T-helper 1 cell treated with Interleukin-12 subunit alpha and Interleukin-12 subunit beta and Interleukin-4 antibody, amounts not matched to agents 30 μg/mL and 1 μg/mL, for 36 hours (primary cell): Measurements from ENCODE around the gene MACROD1.

Source experiments
- H3K27ac Mint-ChIP-seq: one replicate; pipeline ENCODE4 v1.8.0; 2021; ENCODE audit warnings: mild to moderate bottlenecking, mixed read lengths
- H3K27me3 Mint-ChIP-seq: one replicate; pipeline ENCODE4 v1.8.0; 2021; ENCODE audit warnings: low read depth, mixed read lengths
- H3K36me3 Mint-ChIP-seq: one replicate; pipeline ENCODE4 v1.8.0; 2021; ENCODE audit warnings: low read depth, mixed read lengths
- H3K4me1 Mint-ChIP-seq: one replicate; pipeline ENCODE4 v1.8.0; 2021; ENCODE audit warnings: low read depth, mixed read lengths
- H3K4me3 Mint-ChIP-seq: one replicate; pipeline ENCODE4 v1.8.0; 2021; ENCODE audit warnings: mild to moderate bottlenecking, moderate library complexity, mixed read lengths
- H3K9me3 Mint-ChIP-seq: one replicate; pipeline ENCODE4 v1.8.0; 2021; ENCODE audit warnings: mixed read lengths

The MACROD1 gene

DNA sequence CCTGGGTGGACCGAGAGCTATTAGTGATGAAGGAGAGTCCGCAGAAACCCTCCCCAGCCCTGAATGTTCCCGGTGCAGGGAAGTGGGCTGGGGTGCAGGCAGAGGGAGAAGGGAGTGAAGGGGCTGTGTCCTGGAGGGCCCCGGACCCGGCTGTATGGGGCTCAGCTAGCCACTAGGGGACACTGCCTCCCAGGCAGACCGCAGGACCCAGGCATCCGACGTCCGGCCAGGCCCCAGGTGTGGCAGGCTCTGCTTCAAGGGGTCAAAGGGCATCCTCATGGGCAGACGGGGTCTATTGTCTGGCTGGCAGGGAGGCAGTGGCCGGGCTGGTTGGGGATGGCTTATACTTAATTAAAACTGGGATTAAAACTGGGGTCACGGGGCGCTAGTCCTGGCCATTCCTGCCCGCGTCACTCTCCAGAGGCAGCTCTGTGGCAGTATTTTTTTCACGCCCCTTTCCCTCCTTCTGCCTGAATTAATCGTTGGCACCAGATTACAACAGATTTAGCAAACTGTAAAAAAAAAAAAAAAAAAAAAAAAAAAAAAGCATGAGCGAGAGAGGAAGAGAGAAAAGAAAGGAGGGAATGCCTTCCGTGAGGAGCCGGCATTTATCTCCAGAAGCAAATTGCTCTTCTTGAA, 125.1 kb downstream of the MACROD1 start:
- Mint-ChIP-seq H3K27me3 (peaks cover 16% of the 10 kb centered on the region), H3K4me1 (no peaks in the 10 kb centered on the region), H3K4me3 (no peak overlapping the region), H3K27ac (no peak overlapping the region), H3K9me3 (no peaks in the 10 kb centered on the region), H3K36me3 (no peaks in the 10 kb centered on the region)

DNA sequence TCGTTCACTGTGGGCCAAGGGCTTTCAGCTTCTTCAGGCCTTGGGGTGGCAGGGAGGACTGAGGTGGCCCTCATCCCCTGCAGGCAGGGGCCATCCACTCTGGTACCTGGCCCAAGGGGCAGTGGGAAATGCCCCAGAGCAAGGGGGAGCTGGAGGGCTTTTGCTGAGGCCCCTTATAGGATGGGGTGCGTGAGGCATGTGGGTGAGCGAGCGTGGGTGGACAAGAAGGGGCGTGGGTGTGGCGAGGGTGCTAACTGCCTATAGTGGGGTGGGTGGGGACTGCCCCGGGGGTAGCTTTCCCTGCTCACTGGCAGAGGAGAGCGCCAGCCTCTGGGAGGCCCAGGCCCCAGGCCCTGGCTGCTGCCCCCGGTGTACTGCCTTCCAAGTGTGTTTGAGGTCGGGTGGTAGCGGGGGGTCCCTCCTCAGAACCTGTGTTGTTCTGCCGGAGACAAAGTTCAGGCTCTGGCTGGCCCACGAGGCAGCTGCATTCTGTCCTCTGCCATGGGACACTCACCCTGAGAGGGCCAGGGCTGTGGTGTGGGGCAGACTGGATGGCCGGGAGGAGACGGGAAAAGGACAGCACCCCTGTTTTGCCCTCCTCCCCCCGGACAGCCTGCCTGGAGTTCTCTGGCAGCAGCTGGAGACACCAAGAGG, 126.8 kb downstream of the MACROD1 start:
- Mint-ChIP-seq H3K9me3 (no peaks in the 10 kb centered on the region), H3K27me3 (peaks cover 28% of the 10 kb centered on the region), H3K4me3 (no peak overlapping the region), H3K4me1 (peaks cover 3% of the 10 kb centered on the region), H3K27ac (no peak overlapping the region), H3K36me3 (no peaks in the 10 kb centered on the region)

DNA sequence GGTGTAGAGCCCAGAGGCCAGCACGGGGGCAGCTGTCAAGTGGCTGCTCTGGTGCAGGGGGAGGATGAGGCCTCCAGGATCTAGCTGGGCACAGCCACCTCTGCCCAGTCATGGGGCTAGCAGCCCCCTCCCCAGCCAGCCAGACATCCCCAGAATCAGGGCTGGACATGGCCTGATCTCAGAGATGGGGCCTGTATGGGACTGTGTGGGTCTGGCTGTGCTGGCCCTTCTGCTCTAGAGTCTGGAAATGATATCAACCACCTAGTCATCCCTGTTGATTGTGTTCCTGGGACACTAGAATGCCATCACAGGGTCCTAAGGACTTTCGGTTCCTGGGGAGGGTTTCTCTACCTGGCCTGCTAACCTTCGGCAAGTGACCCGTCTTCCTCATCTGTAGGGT, 127.4 kb downstream of the MACROD1 start:
- Mint-ChIP-seq H3K36me3 (no peaks in the 10 kb centered on the region), H3K4me1 (peaks cover 3% of the 10 kb centered on the region), H3K9me3 (no peaks in the 10 kb centered on the region), H3K27me3 (peaks cover 32% of the 10 kb centered on the region), H3K4me3 (no peak overlapping the region), H3K27ac (no peak overlapping the region)

GRCh38 chr11:64037027-64037634, 128.8 kb downstream of the MACROD1 start:
- H3K9me3 Mint-ChIP-seq = no peaks in the 10 kb centered on the region
- no peak overlapping the region for H3K27ac Mint-ChIP-seq
- H3K27me3 Mint-ChIP-seq = peaks cover 37% of the 10 kb centered on the region
- H3K36me3 Mint-ChIP-seq = no peaks in the 10 kb centered on the region
- H3K4me1 Mint-ChIP-seq = peaks cover 3% of the 10 kb centered on the region
- no peak overlapping the region for H3K4me3 Mint-ChIP-seq

- Mint-ChIP-seq H3K27me3 (peaks cover 37% of the 10 kb centered on the region), H3K36me3 (no peaks in the 10 kb centered on the region), H3K27ac (no peak overlapping the region), H3K9me3 (no peaks in the 10 kb centered on the region), H3K4me3 (no peak overlapping the region), H3K4me1 (peaks cover 3% of the 10 kb centered on the region)
Measured at GRCh38 chr11:64036087-64037026, 129.6 kb downstream of the MACROD1 start.

- Mint-ChIP-seq H3K27ac (no peak within 1 kb of the TSS), H3K36me3 (no peaks in the 10 kb centered on the region), H3K4me1 (peaks cover 3% of the 10 kb centered on the region), H3K27me3 (peaks cover 38% of the 10 kb centered on the region), H3K9me3 (no peaks in the 10 kb centered on the region), H3K4me3 (no peak within 1 kb of the TSS)
Measured at GRCh38 chr11:64035576-64035975, 130.3 kb downstream of the MACROD1 start, which contains the start of gene FLRT1. Gene FLRT1, plus strand, starts transcription at chr11:64035931. Its CDS starts 80,337 bp downstream, at chr11:64116268.

DNA sequence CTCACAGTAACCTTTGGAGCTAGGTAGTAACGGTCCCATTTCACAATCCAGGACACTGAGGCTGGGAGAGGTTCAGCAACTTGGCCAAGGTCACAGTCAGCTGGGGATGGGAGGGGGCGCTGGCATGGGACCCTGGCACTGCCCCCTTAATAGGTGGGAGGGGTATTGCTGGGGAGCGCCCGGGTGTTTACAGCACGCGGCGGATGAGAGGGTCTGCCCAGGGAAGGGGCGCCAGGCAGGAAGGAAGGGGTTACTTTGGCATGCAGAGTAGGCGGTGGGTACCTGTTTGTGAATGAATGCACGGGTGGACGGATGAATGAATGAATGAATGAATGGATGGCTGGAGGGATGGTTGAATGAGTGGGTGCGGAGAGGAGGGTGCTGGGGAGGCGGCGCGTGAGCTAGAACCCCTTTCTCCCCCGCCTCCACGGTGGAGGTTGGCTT, 130.8 kb downstream of the MACROD1 start:
- Mint-ChIP-seq H3K27ac (no peak overlapping the region), H3K4me1 (peaks cover 3% of the 10 kb centered on the region), H3K4me3 (no peak overlapping the region), H3K9me3 (no peaks in the 10 kb centered on the region), H3K27me3 (peaks cover 42% of the 10 kb centered on the region), H3K36me3 (no peaks in the 10 kb centered on the region)

GRCh38 chr11:64034411-64034811, 131.5 kb downstream of the MACROD1 start:
- peaks cover 42% of the 10 kb centered on the region for H3K27me3 Mint-ChIP-seq

GRCh38 chr11:64032050-64032449, 133.9 kb downstream of the MACROD1 start:
- Mint-ChIP-seq H3K27me3 (peaks cover 31% of the 10 kb centered on the region), H3K36me3 (no peaks in the 10 kb centered on the region), H3K4me1 (peaks cover 3% of the 10 kb centered on the region), H3K4me3 (no peak overlapping the region), H3K9me3 (no peaks in the 10 kb centered on the region), H3K27ac (no peak overlapping the region)

More at GRCh38 chr11:64034411-64034811, 131.5 kb downstream of the MACROD1 start:
- Mint-ChIP-seq H3K4me3 (no peak overlapping the region), H3K36me3 (no peaks in the 10 kb centered on the region), H3K9me3 (no peaks in the 10 kb centered on the region), H3K4me1 (peaks cover 3% of the 10 kb centered on the region), H3K27ac (no peak overlapping the region)

DNA sequence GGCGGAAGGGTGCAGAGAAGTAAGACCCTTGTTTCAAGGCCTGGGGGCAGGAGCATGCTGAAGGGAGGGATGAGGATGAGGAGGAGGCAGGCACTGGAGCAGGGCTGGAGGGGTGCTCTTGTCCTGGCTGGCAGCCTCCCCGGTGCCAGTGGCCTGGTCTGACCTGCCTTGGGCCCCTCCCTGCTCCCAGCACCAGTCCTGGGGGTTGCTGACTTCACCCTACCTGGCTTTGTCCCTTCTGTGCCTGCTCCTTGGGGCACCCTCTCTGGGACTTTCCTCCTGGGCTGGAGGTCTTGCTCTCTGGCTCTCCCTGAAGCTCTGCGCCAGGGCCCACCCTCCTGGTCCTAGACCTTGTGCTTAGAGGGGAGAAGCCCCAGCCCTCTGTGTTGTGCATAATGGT, 134.9 kb downstream of the MACROD1 start:
- Mint-ChIP-seq H3K9me3 (no peaks in the 10 kb centered on the region), H3K4me1 (peaks cover 3% of the 10 kb centered on the region), H3K4me3 (no peak overlapping the region), H3K27me3 (peaks cover 32% of the 10 kb centered on the region), H3K27ac (no peak overlapping the region), H3K36me3 (no peaks in the 10 kb centered on the region)

DNA sequence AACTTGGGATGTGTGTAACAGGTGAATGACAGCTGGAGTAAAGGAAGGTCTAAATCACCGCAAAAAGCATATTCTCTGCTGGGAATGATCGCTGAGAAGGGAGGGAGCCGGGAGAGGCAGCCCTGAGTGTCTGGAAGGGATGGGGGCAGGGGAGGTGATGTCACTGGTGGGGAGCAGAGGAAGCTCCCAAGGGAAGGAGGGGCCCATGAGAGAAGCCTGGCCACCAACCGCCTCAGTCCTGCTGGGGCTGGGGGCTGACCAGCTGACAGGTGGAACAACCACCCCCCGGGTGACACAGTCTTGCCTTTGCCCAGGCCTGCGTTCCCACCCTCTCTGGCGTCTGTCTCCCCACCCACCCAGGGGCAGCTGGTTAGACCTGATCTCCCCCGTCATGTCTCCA, 136.1 kb downstream of the MACROD1 start:
- Mint-ChIP-seq H3K27me3 (peaks cover 26% of the 10 kb centered on the region), H3K9me3 (no peaks in the 10 kb centered on the region), H3K4me1 (no peaks in the 10 kb centered on the region), H3K4me3 (no peak overlapping the region), H3K27ac (no peak overlapping the region), H3K36me3 (no peaks in the 10 kb centered on the region)

DNA sequence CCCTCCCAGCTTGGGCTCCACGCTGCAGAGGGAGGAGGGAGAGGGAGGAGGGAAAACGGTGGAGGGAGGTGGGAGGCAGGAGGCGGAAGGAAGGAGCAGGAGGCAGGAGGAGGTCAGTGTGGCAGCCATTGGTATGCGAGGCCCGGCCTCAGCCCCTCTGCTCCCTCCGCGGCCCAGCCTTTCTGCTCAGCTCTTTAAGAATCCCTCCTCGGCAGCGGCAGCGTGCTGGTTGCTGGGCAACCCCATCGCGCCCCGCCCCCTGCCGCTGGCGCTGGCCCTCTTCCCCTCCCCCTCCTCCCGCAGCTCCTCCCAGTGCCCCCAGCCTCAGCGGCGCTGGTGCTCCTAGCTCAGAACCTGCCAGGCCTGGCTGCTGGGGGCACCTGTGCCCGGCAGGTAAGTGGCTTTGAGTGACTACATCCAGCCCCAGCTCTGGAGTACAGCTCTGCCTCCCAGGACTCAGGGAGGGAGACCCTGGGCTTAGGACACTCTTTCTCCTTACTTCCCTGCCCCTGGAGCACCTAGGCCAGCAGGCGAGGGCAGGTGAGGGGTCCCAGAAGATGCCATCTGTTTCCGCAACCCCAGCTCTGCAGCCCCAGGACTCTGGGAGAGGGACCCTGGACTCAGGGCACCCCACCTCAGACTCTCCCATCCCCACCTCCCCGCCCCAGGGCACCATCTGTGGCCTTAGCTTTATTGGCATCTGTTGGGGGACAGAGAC, 137.4 kb downstream of the MACROD1 start:
- H3K4me3 Mint-ChIP-seq = no peak overlapping the region
- H3K27ac Mint-ChIP-seq = no peak overlapping the region
- no peaks in the 10 kb centered on the region for H3K36me3 Mint-ChIP-seq
- H3K27me3 Mint-ChIP-seq = peaks cover 15% of the 10 kb centered on the region
- H3K9me3 Mint-ChIP-seq = no peaks in the 10 kb centered on the region
- no peaks in the 10 kb centered on the region for H3K4me1 Mint-ChIP-seq

- no peaks in the 10 kb centered on the region for H3K9me3 Mint-ChIP-seq
- no peak overlapping the region for H3K27ac Mint-ChIP-seq
- no peaks in the 10 kb centered on the region for H3K36me3 Mint-ChIP-seq
- H3K4me3 Mint-ChIP-seq = no peak overlapping the region
- H3K4me1 Mint-ChIP-seq = no peaks in the 10 kb centered on the region
- H3K27me3 Mint-ChIP-seq = peaks cover 13% of the 10 kb centered on the region
Measured at GRCh38 chr11:64027651-64028397, 138.1 kb downstream of the MACROD1 start.
